ENCODE results near the gene CYB5B. TPM values are rescaled to one million over a fixed set of nuclear protein-coding genes. Genes with fewer than 3 reads are reported as not detected.
"Not testable (repeated sequence)": the region's sequence is repeated elsewhere in the genome, so short reads cannot be mapped to it uniquely, and the experiment has no call there.

The CYB5B gene
- polyA plus RNA-seq, 1 of the 3 experiments (the other 2 are of a cell fraction), result 64.4 TPM

DNA sequence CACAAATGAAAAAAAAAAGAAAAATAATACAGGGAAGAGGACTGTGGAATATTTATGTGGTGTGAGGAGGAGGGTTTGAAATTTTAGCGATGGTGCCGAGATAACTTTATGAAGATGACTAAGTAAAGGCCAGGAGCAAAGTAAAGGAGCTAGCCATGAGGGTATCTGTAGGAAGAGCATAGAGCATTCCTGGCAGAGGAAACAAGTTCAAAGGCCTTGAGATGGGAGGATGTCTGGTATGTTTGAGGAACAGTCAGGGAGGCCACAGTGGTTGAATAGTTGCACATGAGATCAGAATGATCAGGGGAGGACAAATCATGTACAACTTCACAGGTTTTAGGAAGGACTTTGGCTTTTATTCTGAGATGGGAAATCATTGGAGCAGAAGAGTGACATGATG, 4.2 kb downstream of the CYB5B start:
- H2AFZ ChIP-seq (ENCODE audit: low read depth), result no peak overlapping the region
- peaks cover 19 to 59% of the 10 kb centered on the region in 2 experiments for H3K36me3 ChIP-seq (replicated peaks in 1 of 2; ENCODE audit: control insufficient read depth in 1 of 2, insufficient read depth in 2 of 2, low read length in 1 of 2)
- H3F3A ChIP-seq (replicated peaks; ENCODE audit: insufficient read depth), result peaks cover 8% of the 10 kb centered on the region
- ChIA-PET CTCF (interaction anchor here (1.3 kb wide), 1 partner anchor 30 kb away, joined by 3 read pairs; no protein-coding TSS in a partner anchor), POLR2A (no interaction called here)
- WGBS (ENCODE audit: low lambda C conversion rate), result 100% methylated on average over 2 of the region's 2 CpGs
- no peak overlapping the region for H3K9ac ChIP-seq
- H3K9me3 ChIP-seq, result no peaks in the 10 kb centered on the region
- H3K4me3 ChIP-seq (ENCODE audit: low read depth in 2 of 2, low read length in 1 of 2), result no peak overlapping the region
- TF ChIP-seq TAF1 (IDR thresholded peaks at IDR 0.05; ENCODE audit: borderline replicate concordance, low read depth, low read length), result no peak
- TF ChIP-seq, protein P1, sequence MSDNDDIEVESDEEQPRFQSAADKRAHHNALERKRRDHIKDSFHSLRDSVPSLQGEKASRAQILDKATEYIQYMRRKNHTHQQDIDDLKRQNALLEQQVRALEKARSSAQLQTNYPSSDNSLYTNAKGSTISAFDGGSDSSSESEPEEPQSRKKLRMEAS (IDR thresholded peaks at IDR 0.05; ENCODE audit: low read depth), result no peak
- no peak overlapping the region for H3K4me2 ChIP-seq
- DNase-seq, result no peak
- H3K4me1 ChIP-seq (ENCODE audit: control insufficient read depth in 1 of 2, insufficient read depth in 2 of 2, low read depth in 1 of 2, low read length in 1 of 2), result peaks cover 0 to 5% of the 10 kb centered on the region in 2 experiments; a peak in 2 of 4 replicates
- no peaks in the 10 kb centered on the region for H3K9me2 ChIP-seq
- peaks cover 81% of the 10 kb centered on the region for H3K79me2 ChIP-seq (ENCODE audit: insufficient read depth)
- no peaks in the 10 kb centered on the region for H3K27me3 ChIP-seq (ENCODE audit: insufficient read depth)
- no peaks in the 10 kb centered on the region for H4K20me1 ChIP-seq (ENCODE audit: insufficient read depth)
- no peak overlapping the region for H3K27ac ChIP-seq (ENCODE audit: low read depth in 2 of 2, low read length in 1 of 2)

DNA sequence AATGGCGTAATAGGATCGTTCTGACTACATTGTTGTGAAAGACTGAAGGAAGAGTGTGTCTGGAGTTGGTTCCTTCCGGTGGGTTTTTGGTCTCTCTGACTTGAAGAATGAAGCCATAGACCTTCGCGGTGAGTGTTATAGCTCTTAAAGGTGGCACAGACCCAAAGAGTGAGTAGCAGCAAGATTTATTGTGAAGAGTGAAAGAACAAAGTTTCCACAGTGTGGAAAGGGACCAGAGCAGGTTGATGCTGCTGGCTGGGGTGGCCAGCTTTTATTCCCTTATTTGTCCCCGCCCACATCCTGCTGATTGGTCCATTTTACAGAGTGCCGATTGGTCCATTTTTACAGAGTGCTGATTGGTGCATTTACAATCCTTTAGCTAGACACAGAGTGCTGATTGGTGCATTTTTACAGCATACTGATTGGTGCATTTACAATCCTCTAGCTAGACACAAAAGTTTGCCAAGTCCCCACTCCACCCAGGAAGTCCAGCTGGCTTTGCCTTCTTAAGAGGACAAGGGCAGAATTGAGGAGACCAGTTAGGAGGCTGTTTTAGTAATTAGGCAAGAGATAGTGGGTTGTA, 4.7 kb downstream of the CYB5B start:
- H2AFZ ChIP-seq (ENCODE audit: low read depth); H3K27ac ChIP-seq (ENCODE audit: low read depth in 2 of 2, low read length in 1 of 2); H3F3A ChIP-seq (replicated peaks; ENCODE audit: insufficient read depth); DNase-seq; H3K9ac ChIP-seq; H3K9me2 ChIP-seq; POLR2A ChIA-PET; H3K4me1 ChIP-seq (ENCODE audit: control insufficient read depth in 1 of 2, insufficient read depth in 2 of 2, low read depth in 1 of 2, low read length in 1 of 2); H3K27me3 ChIP-seq (ENCODE audit: insufficient read depth); H3K9me3 ChIP-seq; H3K4me2 ChIP-seq; H3K4me3 ChIP-seq (ENCODE audit: low read depth in 2 of 2, low read length in 1 of 2); H4K20me1 ChIP-seq (ENCODE audit: insufficient read depth): not testable (repeated sequence)
- peaks cover 20 to 64% of the 10 kb centered on the region in 2 experiments for H3K36me3 ChIP-seq (replicated peaks in 1 of 2; ENCODE audit: control insufficient read depth in 1 of 2, insufficient read depth in 2 of 2, low read length in 1 of 2)
- H3K79me2 ChIP-seq (ENCODE audit: insufficient read depth), result peaks cover 86% of the 10 kb centered on the region
- 97% methylated on average over 7 of the region's 7 CpGs for WGBS (ENCODE audit: low lambda C conversion rate)
- CTCF ChIA-PET, result interaction anchor here (1.3 to 1.4 kb wide), 2 partner anchors 31 to 33 kb away, joined by 3 read pairs; no protein-coding TSS in a partner anchor

DNA sequence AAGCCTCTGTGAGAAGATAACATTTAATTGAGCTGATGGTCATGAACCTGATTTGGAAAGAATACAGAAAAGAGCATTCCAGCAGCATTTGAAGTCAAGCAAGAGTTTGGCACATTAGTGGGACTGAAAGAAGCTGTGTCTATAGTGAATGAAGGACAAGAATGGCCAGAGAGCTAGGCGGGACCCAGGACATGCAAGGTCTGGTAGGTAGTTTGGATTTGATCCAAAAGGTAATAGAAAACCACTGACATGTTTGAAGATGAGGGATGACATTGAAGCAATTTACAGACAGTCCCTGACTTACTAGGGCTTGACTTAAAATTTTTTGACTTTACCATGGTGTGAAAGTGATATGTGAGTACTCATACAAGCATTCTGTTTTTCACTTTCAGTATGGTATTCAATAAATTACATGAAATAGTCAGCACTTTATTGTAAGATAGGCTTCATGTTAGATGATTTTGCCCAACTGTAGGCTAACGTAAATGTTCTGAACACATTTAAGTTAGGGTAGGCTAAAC, 7.6 kb downstream of the CYB5B start:
- Histone ChIP-seq H3K36me3 (replicated peaks in 1 of 2; ENCODE audit: control insufficient read depth in 1 of 2, insufficient read depth in 2 of 2, low read length in 1 of 2) (peaks cover 22 to 63% of the 10 kb centered on the region in 2 experiments), H3F3A (replicated peaks; ENCODE audit: insufficient read depth) (peaks cover 3% of the 10 kb centered on the region), H3K27me3 (ENCODE audit: insufficient read depth) (no peaks in the 10 kb centered on the region), H3K9me2 (no peaks in the 10 kb centered on the region), H3K9ac (no peak overlapping the region), H3K9me3 (no peaks in the 10 kb centered on the region), H3K79me2 (ENCODE audit: insufficient read depth) (peaks cover 90% of the 10 kb centered on the region), H3K27ac (ENCODE audit: low read depth in 2 of 2, low read length in 1 of 2) (no peak overlapping the region), H2AFZ (ENCODE audit: low read depth) (no peak overlapping the region), H3K4me1 (ENCODE audit: control insufficient read depth in 1 of 2, insufficient read depth in 2 of 2, low read depth in 1 of 2, low read length in 1 of 2) (no peaks in the 10 kb centered on the region; a peak in 2 of 4 replicates), H3K4me3 (ENCODE audit: low read depth in 2 of 2, low read length in 1 of 2) (no peak overlapping the region), H4K20me1 (ENCODE audit: insufficient read depth) (no peaks in the 10 kb centered on the region), H3K4me2 (no peak overlapping the region)
- no peak for TF ChIP-seq GATA2 (CRISPR knock-in tag; IDR thresholded peaks at IDR 0.05)
- TF ChIP-seq EZH2phosphoT487 (IDR thresholded peaks at IDR 0.05; ENCODE audit: borderline replicate concordance, low read depth), result no peak
- TF ChIP-seq TCF12 (IDR thresholded peaks at IDR 0.05), result no peak
- TF ChIP-seq, protein P2, sequence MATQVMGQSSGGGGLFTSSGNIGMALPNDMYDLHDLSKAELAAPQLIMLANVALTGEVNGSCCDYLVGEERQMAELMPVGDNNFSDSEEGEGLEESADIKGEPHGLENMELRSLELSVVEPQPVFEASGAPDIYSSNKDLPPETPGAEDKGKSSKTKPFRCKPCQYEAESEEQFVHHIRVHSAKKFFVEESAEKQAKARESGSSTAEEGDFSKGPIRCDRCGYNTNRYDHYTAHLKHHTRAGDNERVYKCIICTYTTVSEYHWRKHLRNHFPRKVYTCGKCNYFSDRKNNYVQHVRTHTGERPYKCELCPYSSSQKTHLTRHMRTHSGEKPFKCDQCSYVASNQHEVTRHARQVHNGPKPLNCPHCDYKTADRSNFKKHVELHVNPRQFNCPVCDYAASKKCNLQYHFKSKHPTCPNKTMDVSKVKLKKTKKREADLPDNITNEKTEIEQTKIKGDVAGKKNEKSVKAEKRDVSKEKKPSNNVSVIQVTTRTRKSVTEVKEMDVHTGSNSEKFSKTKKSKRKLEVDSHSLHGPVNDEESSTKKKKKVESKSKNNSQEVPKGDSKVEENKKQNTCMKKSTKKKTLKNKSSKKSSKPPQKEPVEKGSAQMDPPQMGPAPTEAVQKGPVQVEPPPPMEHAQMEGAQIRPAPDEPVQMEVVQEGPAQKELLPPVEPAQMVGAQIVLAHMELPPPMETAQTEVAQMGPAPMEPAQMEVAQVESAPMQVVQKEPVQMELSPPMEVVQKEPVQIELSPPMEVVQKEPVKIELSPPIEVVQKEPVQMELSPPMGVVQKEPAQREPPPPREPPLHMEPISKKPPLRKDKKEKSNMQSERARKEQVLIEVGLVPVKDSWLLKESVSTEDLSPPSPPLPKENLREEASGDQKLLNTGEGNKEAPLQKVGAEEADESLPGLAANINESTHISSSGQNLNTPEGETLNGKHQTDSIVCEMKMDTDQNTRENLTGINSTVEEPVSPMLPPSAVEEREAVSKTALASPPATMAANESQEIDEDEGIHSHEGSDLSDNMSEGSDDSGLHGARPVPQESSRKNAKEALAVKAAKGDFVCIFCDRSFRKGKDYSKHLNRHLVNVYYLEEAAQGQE (IDR thresholded peaks at IDR 0.05; ENCODE audit: low read depth, low read length), result no peak
- no peak for TF ChIP-seq FOXJ3 (CRISPR knock-in tag; IDR thresholded peaks at IDR 0.05)
- TF ChIP-seq SIN3A (IDR thresholded peaks at IDR 0.05; ENCODE audit: borderline replicate concordance, low read depth, low read length), result no peak
- no peak for TF ChIP-seq TEAD4 (IDR thresholded peaks at IDR 0.05; ENCODE audit: borderline replicate concordance, insufficient read depth)
- TF ChIP-seq RXRA (IDR thresholded peaks at IDR 0.05; ENCODE audit: borderline replicate concordance, low read depth), result no peak
- TF ChIP-seq NFIC (IDR thresholded peaks at IDR 0.05; ENCODE audit: borderline replicate concordance), result no peak
- no peak for TF ChIP-seq GABPA (IDR thresholded peaks at IDR 0.05; ENCODE audit: low read depth)
- no peak for TF ChIP-seq SMC3 (IDR thresholded peaks at IDR 0.05; ENCODE audit: low read depth, low read length)
- TF ChIP-seq MEF2A (IDR thresholded peaks at IDR 0.05; ENCODE audit: borderline replicate concordance, low read depth), result no peak
- TF ChIP-seq EP300 (IDR thresholded peaks at IDR 0.05; ENCODE audit: borderline replicate concordance in 1 of 2, low read depth in 1 of 2, low read length in 1 of 2), result no peak
- DNase-seq, result no peak
- ChIA-PET CTCF (interaction anchor here (0.8 kb wide), 1 partner anchor 277 kb away, joined by 4 read pairs; no protein-coding TSS in a partner anchor), POLR2A (no interaction called here)
- 91% methylated on average over 2 of the region's 2 CpGs for WGBS (ENCODE audit: low lambda C conversion rate)

Data from SK-N-SH (cell line).